Skin of body (tissue), 2 donors: ENCODE results near the gene ATXN3. TPM values are rescaled to one million over a fixed set of nuclear protein-coding genes. Genes with fewer than 3 reads are reported as not detected.

ENCODE experiments used
- DNase-seq: peaks from one replicate; lab custom pipeline; 2025; lab: John Stamatoyannopoulos, UW
- total RNA-seq: library from RNA; depleted of rRNA; stranded (reverse); fragments of >200 nt; gene quantifications from one replicate; pipeline ENCODE4 v1.2.3, GENCODE V29; 2014

Gene ATXN3
- total RNA-seq, 1 donor from 2014 or later, result 55.3 TPM

- DNase-seq, result no peak
These were observed 96.8 kb downstream of the ATXN3 start for GRCh38 chr14:92009604-92010003.

Other genes with a start within 250 kb of the ATXN3 start
- gene TC2N, start 239.0 kb downstream of the ATXN3 start, total RNA-seq, result 20.2 TPM
- gene FBLN5, start 158.9 kb downstream of the ATXN3 start, total RNA-seq, result 46.5 TPM
- gene TRIP11, start 66.5 kb downstream of the ATXN3 start, total RNA-seq, result 41.9 TPM
- 131 TPM for gene NDUFB1, start 15.1 kb upstream of the ATXN3 start, total RNA-seq
- 20.4 TPM for gene CPSF2, start 15.4 kb upstream of the ATXN3 start, total RNA-seq
- 0.49 TPM for gene SLC24A4, start 216.6 kb upstream of the ATXN3 start, total RNA-seq